Liver (tissue), 9 donors: ENCODE results near the gene ATP6V1E1. TPM values are rescaled to one million over a fixed set of nuclear protein-coding genes. Genes with fewer than 3 reads are reported as not detected.

Source experiments
- DNase-seq: peaks from one replicate; pipeline ENCODE4 v3.0.0-alpha.2; 2017; ENCODE audit warnings: low spot score
- H3K27ac ChIP-seq, 2 donors: one replicate each; pipeline ENCODE4 v1.7.0; 2013; ENCODE audit warnings: inconsistent platforms in 2 of 2, low read length in 2 of 2, control low read depth in 1 of 2, low read depth in 1 of 2, mild to moderate bottlenecking in 1 of 2
- H3K27me3 ChIP-seq, 4 donors: one replicate each; pipeline versions ENCODE4 v1.6.1 to v1.7.0; 2013; ENCODE audit warnings: low read length in 3 of 4, inconsistent platforms in 1 of 4, mild to moderate bottlenecking in 1 of 4, moderate library complexity in 1 of 4; ENCODE audit not compliant: control insufficient read depth in 4 of 4, insufficient read depth in 4 of 4
- H3K36me3 ChIP-seq, 4 donors: one replicate each; pipeline versions ENCODE4 v1.6.1 to v1.7.0; 2013; ENCODE audit warnings: low read length in 3 of 4, mild to moderate bottlenecking in 3 of 4, low read depth in 1 of 4, moderate library complexity in 1 of 4; ENCODE audit not compliant: control insufficient read depth in 4 of 4, insufficient read depth in 3 of 4
- H3K4me1 ChIP-seq, 4 donors: one replicate each; pipeline versions ENCODE4 v1.6.1 to v1.7.0; 2013; ENCODE audit warnings: low read length in 3 of 4, mild to moderate bottlenecking in 3 of 4, moderate library complexity in 1 of 4; ENCODE audit not compliant: control insufficient read depth in 4 of 4, insufficient read depth in 4 of 4
- H3K4me3 ChIP-seq, 3 donors: one replicate each; pipeline versions ENCODE4 v1.6.1 to v1.7.0; 2013; ENCODE audit warnings: low read length in 3 of 3, control low read depth in 1 of 3, low read depth in 1 of 3, mild to moderate bottlenecking in 1 of 3
- H3K9ac ChIP-seq, 2 donors: one replicate each; pipeline ENCODE4 v1.7.0; 2013; ENCODE audit warnings: low read length in 2 of 2, mild to moderate bottlenecking in 2 of 2, moderate library complexity in 2 of 2, control low read depth in 1 of 2, low read depth in 1 of 2
- H3K9me3 ChIP-seq, 4 donors: one replicate each; pipeline versions ENCODE4 v1.6.1 to v1.7.0; 2013; ENCODE audit warnings: low read length in 3 of 4; ENCODE audit not compliant: control insufficient read depth in 4 of 4
- ATF3 ChIP-seq: IDR thresholded peaks from 2 replicates; pipeline ENCODE4 v1.6.1; 2016; ENCODE audit warnings: antibody characterized with exemption
- CTCF ChIP-seq: fragments of 150-350 bp; IDR thresholded peaks from 2 replicates; pipeline ENCODE4 v1.5.1; 2017; ENCODE audit warnings: improper control_type of control experiment, low read depth, low read length; ENCODE audit not compliant: missing input control
- EGR1 ChIP-seq, 2 donors: IDR thresholded peaks; 2 replicates each; pipeline ENCODE4 v1.6.1; 2016 to 2018; ENCODE audit warnings: antibody characterized with exemption in 2 of 2, low read depth in 2 of 2
- FOXA1 ChIP-seq: IDR thresholded peaks from 2 replicates; pipeline ENCODE4 v1.6.1; 2016; ENCODE audit warnings: antibody characterized with exemption
- FOXA2 ChIP-seq: IDR thresholded peaks from 2 replicates; pipeline ENCODE4 v1.6.1; 2016; ENCODE audit warnings: antibody characterized with exemption
- GABPA ChIP-seq, 2 donors: IDR thresholded peaks in 1 of 2; conservative IDR thresholded peaks in 1 of 2; 2 replicates each; pipeline ENCODE4 v1.6.1; 2016; ENCODE audit warnings: antibody characterized with exemption in 2 of 2, mild to moderate bottlenecking in 1 of 2, moderate library complexity in 1 of 2
- HNF4A ChIP-seq, 2 donors: conservative IDR thresholded peaks; 2 replicates each; pipeline ENCODE4 v1.6.1; 2016; ENCODE audit warnings: antibody characterized with exemption in 2 of 2, mild to moderate bottlenecking in 2 of 2
- HNF4G ChIP-seq: IDR thresholded peaks from 2 replicates; pipeline ENCODE4 v1.6.1; 2016; ENCODE audit warnings: antibody characterized with exemption
- JUND ChIP-seq, 2 donors: IDR thresholded peaks; 2 replicates each; pipeline ENCODE4 v1.6.1; 2016; ENCODE audit warnings: antibody characterized with exemption in 2 of 2
- MAX ChIP-seq: IDR thresholded peaks from 2 replicates; pipeline ENCODE4 v1.6.1; 2016; ENCODE audit warnings: antibody characterized with exemption
- NR2F2 ChIP-seq: IDR thresholded peaks from 2 replicates; pipeline ENCODE4 v1.6.1; 2016; ENCODE audit warnings: antibody characterized with exemption
- RAD21 ChIP-seq, 2 donors: IDR thresholded peaks; 2 replicates each; pipeline ENCODE4 v1.6.1; 2016; ENCODE audit warnings: antibody characterized with exemption in 2 of 2, mild to moderate bottlenecking in 2 of 2
- REST ChIP-seq: IDR thresholded peaks from 2 replicates; pipeline ENCODE4 v1.6.1; 2016; ENCODE audit warnings: antibody characterized with exemption, mild to moderate bottlenecking
- RXRA ChIP-seq, 2 donors: IDR thresholded peaks; 2 replicates each; pipeline ENCODE4 v1.6.1; 2017 to 2018; ENCODE audit warnings: antibody characterized with exemption in 2 of 2, mild to moderate bottlenecking in 1 of 2
- SP1 ChIP-seq: IDR thresholded peaks from 2 replicates; pipeline ENCODE4 v1.6.1; 2018; ENCODE audit warnings: antibody characterized with exemption, mild to moderate bottlenecking
- TAF1 ChIP-seq: conservative IDR thresholded peaks from 2 replicates; pipeline ENCODE4 v1.6.1; 2016; ENCODE audit warnings: antibody characterized with exemption, mild to moderate bottlenecking
- YY1 ChIP-seq: IDR thresholded peaks from 2 replicates; pipeline ENCODE4 v1.6.1; 2016; ENCODE audit warnings: antibody characterized with exemption, mild to moderate bottlenecking
- ZBTB33 ChIP-seq: IDR thresholded peaks from 2 replicates; pipeline ENCODE4 v1.6.1; 2016; ENCODE audit warnings: antibody characterized with exemption
- WGBS: extraction: QIAGEN DNeasy Blood & Tissue Kit; methylation state at CpG from one replicate; pipeline ENCODE4 v1.1.7; 2013; 5-methylcytosine and 5-hydroxymethylcytosine counted together
- polyA plus RNA-seq, 2 donors: library from polyadenylated mRNA; stranded (reverse) in 1 of 2; unstranded in 1 of 2; fragments of 200-250 nt in 1 of 2; fragments of >200 nt in 1 of 2; fragmentation: Nextera tagmentation in 1 of 2; extraction: Ambion mirVana in 1 of 2; gene quantifications; one replicate each; pipeline versions ENCODE4 v1.2.1 to v1.2.3, GENCODE V29; 2013 to 2015
- total RNA-seq, 2 donors: library from RNA; depleted of rRNA; stranded (reverse); fragments of >200 nt; gene quantifications; one replicate each; pipeline ENCODE4 v1.2.3, GENCODE V29; 2014
- donor health status: healthy.
- donor health status: healthy.
- donor health status: healthy.
- donor health status: healthy.
- donor health status: healthy.

Gene ATP6V1E1
- total and polyA plus RNA-seq, 4 donors: 44.6 to 53.1 (median 49.1) TPM

GRCh38 chr22:17607891-17608521 lies 20.5 kb downstream of the ATP6V1E1 start:
- no peaks in the 10 kb centered on the region for H3K4me1 ChIP-seq
- H3K9me3 ChIP-seq: no peaks in the 10 kb centered on the region
- no peak for TF ChIP-seq FOXA2
- no peak for TF ChIP-seq RAD21 (IDR thresholded peaks at IDR 0.05)
- no peak for TF ChIP-seq ZBTB33
- TF ChIP-seq GABPA (IDR thresholded peaks at IDR 0.05 in 1 of 2, conservative IDR thresholded peaks at IDR 0.05 in 1 of 2): no peak
- no peak for TF ChIP-seq SP1
- no peak for TF ChIP-seq MAX
- no peak for TF ChIP-seq RXRA (IDR thresholded peaks at IDR 0.05)
- no peak for TF ChIP-seq NR2F2
- no peak for TF ChIP-seq FOXA1
- TF ChIP-seq TAF1: no peak
- no peak for TF ChIP-seq CTCF
- no peak for TF ChIP-seq YY1
- TF ChIP-seq JUND (IDR thresholded peaks at IDR 0.05): no peak
- no peak overlapping the region for H3K27ac ChIP-seq
- DNase-seq: no peak
- WGBS: 96% methylated on average over 4 of the region's 4 CpGs
- H3K4me3 ChIP-seq: no peak overlapping the region
- H3K36me3 ChIP-seq: peaks cover 10 to 31% (median 24%) of the 10 kb centered on the region in 4 donors
- H3K9ac ChIP-seq: no peak overlapping the region
- H3K27me3 ChIP-seq: no peaks in the 10 kb centered on the region

- DNase-seq: no peak
- Histone ChIP-seq H3K4me3 (no peak overlapping the region), H3K9ac (no peak overlapping the region), H3K9me3 (no peaks in the 10 kb centered on the region), H3K27ac (no peak overlapping the region), H3K27me3 (no peaks in the 10 kb centered on the region), H3K36me3 (peaks cover 3 to 16% (median 11%) of the 10 kb centered on the region in 4 donors), H3K4me1 (no peaks in the 10 kb centered on the region)
- WGBS: 76% methylated on average over 5 of the region's 5 CpGs
- TF ChIP-seq ATF3 (no peak), REST (no peak), YY1 (no peak), ZBTB33 (no peak), CTCF (no peak), SP1 (no peak), EGR1 (IDR thresholded peaks at IDR 0.05; ENCODE audit: low read depth in 2 of 2) (no peak), TAF1 (no peak), FOXA1 (no peak), MAX (no peak), JUND (IDR thresholded peaks at IDR 0.05) (no peak), HNF4A (conservative IDR thresholded peaks at IDR 0.05) (no peak), FOXA2 (no peak), NR2F2 (no peak), HNF4G (no peak), RAD21 (IDR thresholded peaks at IDR 0.05) (no peak)
These were observed 22.1 kb downstream of the ATP6V1E1 start for GRCh38 chr22:17606496-17606895.
